EH (cell line): Measurements from ENCODE around the gene ISM1.

Source experiments
- DNase-seq: peaks from one replicate; pipeline ENCODE4 v3.0.0-alpha.2; 2015; ENCODE audit warnings: low read depth

The ISM1 gene

DNA sequence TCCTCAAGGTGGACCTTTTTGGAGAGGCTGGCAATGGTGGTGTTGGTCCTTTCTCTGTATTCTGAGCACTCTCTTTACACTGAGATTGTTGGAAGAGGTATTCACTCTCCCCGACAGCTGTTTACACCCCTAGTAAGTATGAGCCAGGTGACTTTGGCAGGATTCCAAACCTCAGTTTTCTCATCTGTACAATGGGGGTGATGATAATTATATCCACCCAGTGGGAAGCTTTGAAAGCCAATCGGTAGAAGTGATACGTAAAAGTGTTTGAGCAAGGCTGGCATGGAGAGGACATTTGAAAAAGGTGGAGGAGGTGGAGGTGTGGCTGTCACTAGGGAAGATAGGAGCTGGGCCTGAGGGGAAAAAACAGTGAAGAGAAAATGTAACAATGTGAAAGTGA lies 35.5 kb downstream of the ISM1 start:
- DNase-seq, result no peak

GRCh38 chr20:13259921-13260320 lies 38.8 kb downstream of the ISM1 start:
- DNase-seq, result no peak

GRCh38 chr20:13260650-13261279 lies 39.7 kb downstream of the ISM1 start:
- peak; percentile 44 for DNase-seq

DNA sequence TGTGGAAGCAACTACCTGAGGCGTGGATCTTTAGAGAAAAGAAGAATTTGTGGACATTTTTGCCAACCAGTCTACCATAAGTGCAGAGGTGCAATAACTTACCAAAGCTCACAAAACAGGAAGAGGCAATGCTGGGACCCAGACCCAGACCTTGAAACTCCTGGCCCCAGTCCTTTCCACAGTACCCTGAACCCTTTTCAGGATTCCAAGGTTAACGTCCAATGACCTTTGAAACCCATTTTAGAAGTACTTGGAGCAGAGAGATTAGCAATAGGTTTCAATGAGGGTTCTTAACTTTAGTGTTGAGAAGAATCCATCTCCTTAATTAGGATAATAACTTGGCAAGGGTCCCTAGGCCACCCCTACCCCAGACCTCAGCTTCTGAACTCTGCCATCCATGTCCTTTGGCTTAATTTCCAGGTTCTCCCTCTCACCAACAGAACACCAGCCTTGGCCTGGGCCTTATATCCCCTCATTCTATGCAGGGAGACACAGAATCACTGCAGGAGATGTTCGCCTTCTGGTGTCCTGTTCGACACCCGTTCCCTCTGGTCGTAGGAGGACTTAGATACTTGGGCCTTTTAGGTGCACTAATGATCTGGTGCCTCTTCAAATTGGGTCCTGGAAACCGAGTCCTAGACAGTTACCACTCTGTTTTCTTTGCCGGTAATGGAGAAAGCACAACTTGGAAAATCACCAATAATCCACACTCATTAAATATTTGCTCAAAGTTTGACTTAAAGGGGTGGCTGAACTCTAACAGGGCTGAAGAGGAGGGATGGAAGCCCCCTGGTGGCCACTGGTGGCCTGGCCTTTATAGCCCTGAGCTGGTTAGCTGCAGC lies 40.6 kb downstream of the ISM1 start:
- peak; percentile 55 for DNase-seq

GRCh38 chr20:13262302-13262650 lies 41.2 kb downstream of the ISM1 start:
- no peak for DNase-seq

DNA sequence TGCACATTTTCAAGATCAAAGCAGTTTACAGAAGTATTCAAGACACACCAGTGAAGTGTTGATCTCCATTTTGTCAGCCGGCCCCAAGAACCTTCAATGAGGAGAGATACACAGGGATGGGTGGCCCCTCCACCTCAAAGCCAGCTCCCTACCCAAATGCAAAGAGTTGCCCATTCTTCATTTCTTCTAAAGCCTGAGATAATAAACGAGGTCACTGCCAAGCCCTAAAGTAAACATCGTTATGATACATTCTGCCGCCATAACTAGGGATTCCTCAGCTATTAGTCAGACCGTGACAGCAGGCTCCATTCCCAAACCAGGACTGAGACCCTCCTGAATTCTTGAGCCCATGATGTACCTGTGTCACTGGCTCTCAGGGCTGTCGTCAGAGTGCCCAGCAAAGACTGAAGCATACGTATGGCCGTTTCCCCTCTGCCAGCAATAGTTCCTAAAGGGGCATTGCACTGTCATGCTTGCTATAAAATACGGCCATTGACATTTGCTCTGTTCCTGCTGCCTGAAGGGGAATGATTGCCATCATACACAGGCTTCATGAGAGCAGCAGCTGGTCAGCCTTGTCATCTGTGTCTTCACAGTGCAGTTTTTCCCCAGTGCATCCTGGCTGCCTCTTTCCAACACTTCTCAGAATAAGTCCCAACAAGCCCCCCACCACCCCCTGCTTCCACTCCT lies 41.7 kb downstream of the ISM1 start:
- peak; percentile 48 for DNase-seq

GRCh38 chr20:13263451-13263850 lies 42.4 kb downstream of the ISM1 start:
- peak; percentile 20 for DNase-seq

DNA sequence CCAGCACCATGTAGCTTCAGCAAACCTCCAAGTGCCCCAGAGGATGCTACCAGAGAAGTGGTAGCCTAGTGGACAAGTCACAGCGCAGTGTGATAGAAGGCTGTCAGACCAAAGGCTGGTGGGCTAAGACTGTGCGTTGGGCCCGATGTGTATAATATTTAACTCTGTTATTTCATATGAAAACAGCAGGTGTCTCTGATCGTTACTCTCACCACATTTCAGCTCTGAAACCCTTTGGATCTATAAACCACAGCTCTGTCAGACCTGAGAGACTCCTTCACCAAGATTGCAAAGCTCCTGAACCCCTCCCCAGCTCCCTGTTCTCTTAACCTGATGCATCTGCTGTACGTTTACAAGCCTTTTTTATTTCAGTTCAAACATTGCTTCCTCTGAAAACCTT lies 43.8 kb downstream of the ISM1 start:
- no peak for DNase-seq

DNA sequence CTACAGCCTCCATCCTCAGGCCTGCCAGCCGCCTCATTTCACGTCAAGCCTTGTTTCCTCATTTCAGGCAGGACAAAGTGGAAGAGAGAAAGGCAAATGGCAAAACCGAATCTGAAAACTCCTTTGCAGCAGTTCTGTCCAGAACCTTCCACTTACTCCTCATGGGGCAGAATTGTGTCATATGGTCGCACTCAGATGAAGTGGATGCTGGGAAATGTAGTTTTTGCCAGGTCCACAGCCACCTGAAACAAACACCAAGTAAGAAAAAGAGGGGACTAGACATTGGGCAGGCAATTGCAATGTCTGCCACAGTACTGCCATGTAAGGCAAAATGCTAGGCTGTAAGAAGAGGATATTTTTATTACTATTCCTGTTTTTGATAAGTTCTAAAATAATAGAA lies 44.9 kb downstream of the ISM1 start:
- DNase-seq, result no peak

GRCh38 chr20:13267231-13267630 lies 46.2 kb downstream of the ISM1 start:
- DNase-seq, result no peak

DNA sequence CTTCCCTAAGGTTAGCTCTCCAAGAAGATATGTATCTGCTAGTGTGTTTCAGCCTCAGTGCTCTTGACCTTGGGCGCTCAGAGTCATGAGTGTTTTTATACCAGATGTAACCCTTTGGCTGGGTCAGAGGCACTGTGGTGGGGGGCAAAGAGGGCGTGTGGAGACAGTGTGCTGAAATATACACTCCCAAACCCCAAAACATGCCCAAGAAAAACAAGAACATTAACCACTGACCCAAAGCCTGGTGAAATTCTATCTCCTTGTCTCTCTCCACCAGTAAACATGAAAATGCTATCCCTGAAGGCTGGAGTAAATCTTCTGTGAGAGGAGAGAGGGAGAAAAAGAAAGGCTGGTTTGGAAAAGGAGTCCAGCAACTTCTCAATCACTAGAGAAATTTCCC lies 47.9 kb downstream of the ISM1 start:
- no peak for DNase-seq

GRCh38 chr20:13270211-13270610 lies 49.1 kb downstream of the ISM1 start:
- no peak for DNase-seq

DNA sequence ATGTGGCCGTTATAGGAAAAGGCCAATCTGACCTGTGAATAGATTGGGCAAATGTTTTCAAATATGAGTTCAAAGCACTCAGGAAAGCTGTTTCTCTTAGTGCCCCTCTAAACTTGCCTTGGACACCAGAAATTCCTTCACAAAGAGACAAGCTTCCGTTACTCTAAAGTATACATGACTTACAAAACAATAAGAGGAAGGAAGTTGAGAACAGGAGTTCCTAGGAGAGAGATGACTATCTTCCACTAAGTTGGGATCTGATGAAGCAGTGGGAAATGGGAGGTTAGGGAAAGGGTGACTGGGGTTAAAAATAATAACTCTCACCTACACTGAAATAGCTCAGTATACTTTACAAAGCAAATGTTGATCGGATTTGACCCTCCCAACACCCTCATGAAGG lies 50.0 kb downstream of the ISM1 start:
- DNase-seq, result no peak

DNA sequence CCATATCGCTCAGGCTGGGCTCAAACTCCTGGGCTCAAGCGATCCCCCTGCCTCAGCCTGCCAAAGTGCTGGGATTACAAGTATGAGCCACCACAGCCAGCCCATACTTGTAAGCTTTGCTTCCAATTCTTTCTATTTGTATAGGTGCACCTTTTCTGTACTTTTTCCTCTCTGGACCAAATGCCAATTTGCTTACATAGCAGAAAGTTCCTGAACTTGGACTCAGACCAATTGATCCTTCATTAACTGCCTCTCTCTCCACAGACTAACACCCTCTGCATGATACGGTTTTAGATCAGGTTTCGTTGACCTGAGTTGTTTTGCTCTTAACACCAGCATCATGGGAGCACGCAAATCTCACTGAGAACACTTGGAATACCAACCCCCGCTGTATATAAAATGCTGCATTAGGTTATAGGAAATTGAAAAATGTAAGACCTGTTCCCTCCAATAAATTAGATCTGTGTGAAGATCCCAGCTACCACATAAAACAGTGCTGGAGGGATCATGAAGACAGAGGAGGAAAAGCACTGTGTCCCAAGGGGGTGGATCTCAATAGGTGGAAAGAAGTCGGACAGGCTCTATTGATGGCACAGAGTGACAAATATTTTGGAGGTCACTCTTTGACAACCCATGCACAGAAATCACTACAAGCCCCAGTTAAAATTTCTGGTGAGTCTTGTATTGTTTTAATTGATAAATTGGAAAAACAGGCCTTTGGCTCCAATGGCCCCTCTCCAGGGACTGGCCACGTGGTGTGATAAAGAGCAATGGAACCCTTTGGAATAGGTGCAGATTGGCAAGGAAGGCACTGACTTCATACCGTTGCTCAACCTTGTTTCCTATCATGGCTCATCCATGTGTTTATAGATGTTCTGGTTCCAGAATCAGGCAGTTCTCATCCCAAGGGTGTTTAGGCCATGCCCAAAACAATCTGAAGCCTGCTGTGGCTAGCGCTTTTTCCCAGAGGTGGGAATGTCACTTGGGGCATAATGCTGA lies 51.2 kb downstream of the ISM1 start:
- DNase-seq, result no peak

DNA sequence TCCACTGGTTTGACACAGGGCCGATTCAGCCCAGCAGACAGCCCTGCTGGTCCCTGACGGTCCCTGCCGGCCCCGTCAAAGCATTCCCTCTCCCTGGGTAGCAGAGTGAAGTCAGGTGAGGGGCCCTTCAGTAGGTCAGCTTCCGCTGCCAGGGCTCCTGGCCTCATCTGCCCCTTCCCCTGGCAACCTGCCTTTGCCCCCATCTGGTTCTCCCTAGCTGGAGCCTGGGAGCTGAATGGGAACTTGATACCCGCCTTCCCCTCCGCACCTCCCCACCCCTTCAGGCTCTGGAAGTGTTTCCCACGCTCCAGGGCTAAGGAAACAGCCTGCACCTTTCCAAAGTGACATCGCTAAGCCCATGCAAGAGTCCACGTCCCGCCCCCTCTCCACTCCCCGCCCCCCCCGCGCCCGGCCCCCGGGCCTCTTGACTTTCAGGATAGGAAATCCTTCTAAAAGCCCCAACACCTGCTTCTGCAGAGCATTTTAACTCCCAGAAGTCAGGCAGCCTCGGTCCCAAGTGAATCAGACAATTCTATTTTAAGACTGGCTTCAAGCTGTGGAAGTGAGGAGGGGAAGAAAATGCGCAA lies 53.3 kb downstream of the ISM1 start:
- DNase-seq, result no peak

- DNase-seq, result no peak
These were observed 56.0 kb downstream of the ISM1 start for GRCh38 chr20:13276945-13277541.

DNA sequence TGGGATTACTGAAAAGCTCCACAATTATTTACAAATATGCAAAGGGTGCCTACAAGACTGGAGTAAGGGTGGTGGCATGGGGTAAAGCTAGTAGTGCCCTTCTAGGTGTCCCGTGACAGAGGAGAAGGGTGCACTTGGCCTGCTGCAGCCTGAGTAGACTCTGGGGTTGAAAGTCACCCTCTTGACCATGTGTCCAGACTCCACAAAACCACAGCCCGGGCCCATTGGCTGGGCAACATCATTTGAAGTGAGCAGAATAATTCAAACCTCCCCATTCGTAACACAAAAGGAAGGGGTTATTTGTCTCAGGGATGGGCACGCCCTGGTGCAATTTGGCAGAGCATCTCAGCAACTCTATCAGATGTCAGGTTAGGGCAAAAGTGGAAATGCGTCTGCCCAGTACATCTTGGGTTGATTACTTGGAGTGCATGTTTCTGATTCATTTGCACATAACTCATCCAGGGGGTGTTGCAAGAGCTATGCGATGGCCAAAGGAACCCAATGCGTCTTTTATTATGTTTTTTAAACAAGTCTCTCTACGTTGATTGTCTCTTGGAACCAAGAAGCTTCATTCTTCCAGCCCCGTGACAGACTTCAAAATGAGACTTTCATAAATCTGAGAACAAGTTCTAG lies 56.7 kb downstream of the ISM1 start:
- DNase-seq, result peak; percentile 54

DNA sequence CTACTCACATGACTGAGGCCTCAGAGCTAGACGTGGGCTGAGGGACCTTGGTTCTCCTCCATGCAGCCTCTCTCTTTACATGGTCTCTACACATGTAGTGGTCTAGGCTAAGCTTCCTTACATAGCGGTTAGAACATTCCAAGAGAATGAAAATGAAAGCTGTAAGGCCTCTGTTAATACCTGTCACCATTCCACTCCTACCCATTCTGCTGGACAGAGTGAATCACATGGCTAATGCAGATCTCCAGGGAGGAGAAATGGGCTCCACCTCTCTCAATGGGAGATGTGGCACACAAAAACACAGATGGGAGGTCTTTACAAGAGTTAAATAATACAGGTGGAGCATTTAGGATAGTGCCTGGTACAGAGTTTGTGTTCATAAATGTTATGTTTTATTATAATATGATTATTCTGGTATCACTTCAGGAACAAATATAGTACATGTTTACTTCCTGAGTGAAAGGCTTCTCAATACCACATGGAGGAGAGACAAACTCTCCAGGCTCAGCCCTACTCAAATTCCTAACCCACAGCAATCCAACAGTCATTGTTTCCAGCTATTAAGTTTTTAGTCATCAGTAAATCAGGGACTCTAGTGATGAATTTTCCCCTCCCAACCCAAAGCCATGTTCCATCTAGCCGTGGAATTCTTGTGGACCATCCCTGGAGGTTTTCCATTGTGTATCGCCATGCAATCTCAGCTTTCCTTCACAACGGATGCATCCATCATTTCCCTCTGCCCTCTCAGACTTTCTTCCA lies 57.9 kb downstream of the ISM1 start:
- DNase-seq, result peak; percentile 21

DNA sequence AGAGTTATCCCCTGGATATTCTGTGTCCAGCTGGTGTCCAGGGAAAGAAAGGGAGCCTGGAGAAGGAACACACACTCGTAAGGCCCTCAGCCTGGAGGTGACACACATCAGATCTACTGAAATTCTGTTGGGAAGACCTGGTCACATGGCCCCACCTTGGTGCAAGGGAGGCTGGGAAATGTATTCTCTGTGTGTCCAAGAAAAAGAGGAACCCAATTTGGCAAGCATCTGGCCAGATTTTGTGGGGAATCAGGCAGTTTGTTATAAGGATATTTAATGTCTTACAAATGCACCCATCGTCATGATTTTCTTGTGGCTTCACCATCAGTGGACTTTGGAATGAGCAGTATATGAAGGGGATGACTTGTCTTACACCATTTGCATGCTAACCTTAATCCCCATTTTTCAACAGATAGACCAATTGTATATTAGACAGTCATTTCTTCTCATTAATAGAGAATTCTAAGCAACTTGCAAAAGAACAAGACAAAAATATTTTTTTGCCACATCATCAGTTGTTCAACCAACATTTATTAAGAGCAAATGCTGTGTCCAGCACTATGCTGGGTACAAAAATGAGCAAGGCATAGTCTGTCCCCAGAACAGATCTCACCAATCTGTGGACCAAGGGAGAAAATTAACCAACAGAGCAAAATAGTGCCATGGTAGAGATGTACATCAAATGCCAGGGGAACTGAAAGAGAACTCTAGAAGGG lies 59.7 kb downstream of the ISM1 start:
- no peak for DNase-seq
